Muscle layer of duodenum (tissue), 2 donors: Measurements from ENCODE around the gene GJA3.
A peak's percentile ranks its signal among the peaks of the same experiment; 100 is the strongest.
"Not testable (repeated sequence)": the region's sequence is repeated elsewhere in the genome, so short reads cannot be mapped to it uniquely, and the experiment has no call there.

Source experiments
- H3K27ac ChIP-seq: one replicate; pipeline ENCODE4 v1.7.0; 2013; ENCODE audit warnings: mild to moderate bottlenecking, low read length
- H3K27me3 ChIP-seq: one replicate; pipeline ENCODE4 v1.7.0; 2013; ENCODE audit warnings: low read depth, mild to moderate bottlenecking, control low read depth, low read length
- H3K36me3 ChIP-seq, 2 donors: one replicate each; pipeline ENCODE4 v1.7.0; 2013; ENCODE audit warnings: low read length in 2 of 2, control low read depth in 1 of 2, mild to moderate bottlenecking in 1 of 2; ENCODE audit not compliant: insufficient read depth in 2 of 2, control insufficient read depth in 1 of 2
- H3K4me1 ChIP-seq, 2 donors: one replicate each; pipeline ENCODE4 v1.7.0; 2013; ENCODE audit warnings: low read length in 2 of 2, mild to moderate bottlenecking in 2 of 2, control low read depth in 1 of 2, moderate library complexity in 1 of 2; ENCODE audit not compliant: insufficient read depth in 2 of 2, control insufficient read depth in 1 of 2
- H3K4me3 ChIP-seq, 2 donors: one replicate each; pipeline ENCODE4 v1.7.0; 2013; ENCODE audit warnings: low read length in 2 of 2, low read depth in 1 of 2, mild to moderate bottlenecking in 1 of 2
- H3K9me3 ChIP-seq, 2 donors: one replicate each; pipeline ENCODE4 v1.7.0; 2013; ENCODE audit warnings: low read length in 2 of 2, control low read depth in 1 of 2, mild to moderate bottlenecking in 1 of 2; ENCODE audit not compliant: control insufficient read depth in 1 of 2
- donor health status: healthy.

GJA3 gene

GRCh38 chr13:20161275-20161950, 561 bp upstream of the GJA3 start:
- H3K36me3 ChIP-seq = no peaks in the 10 kb centered on the region
- peak overlapping the region in 1 of 2 donors; percentile 61 for H3K4me3 ChIP-seq
- H3K27me3 ChIP-seq = peaks cover 41% of the 10 kb centered on the region
- H3K27ac ChIP-seq = no peak overlapping the region
- peaks cover 0 to 16% of the 10 kb centered on the region in 2 donors for H3K4me1 ChIP-seq
- peaks cover 2 to 5% of the 10 kb centered on the region in 2 donors for H3K9me3 ChIP-seq

GRCh38 chr13:20159646-20160305, 1.1 kb downstream of the GJA3 start:
- Histone ChIP-seq H3K27ac (no peak overlapping the region), H3K36me3 (no peaks in the 10 kb centered on the region), H3K9me3 (peaks cover 2 to 5% of the 10 kb centered on the region in 2 donors), H3K27me3 (peaks cover 41% of the 10 kb centered on the region), H3K4me1 (peaks cover 0 to 16% of the 10 kb centered on the region in 2 donors), H3K4me3 (no peak overlapping the region)

- Histone ChIP-seq H3K4me1 (peaks cover 0 to 16% of the 10 kb centered on the region in 2 donors), H3K4me3 (no peak overlapping the region), H3K36me3 (no peaks in the 10 kb centered on the region), H3K27ac (no peak overlapping the region), H3K27me3 (peaks cover 44% of the 10 kb centered on the region), H3K9me3 (peaks cover 2 to 5% of the 10 kb centered on the region in 2 donors)
Measured at GRCh38 chr13:20157151-20157796, 3.6 kb downstream of the GJA3 start.

DNA sequence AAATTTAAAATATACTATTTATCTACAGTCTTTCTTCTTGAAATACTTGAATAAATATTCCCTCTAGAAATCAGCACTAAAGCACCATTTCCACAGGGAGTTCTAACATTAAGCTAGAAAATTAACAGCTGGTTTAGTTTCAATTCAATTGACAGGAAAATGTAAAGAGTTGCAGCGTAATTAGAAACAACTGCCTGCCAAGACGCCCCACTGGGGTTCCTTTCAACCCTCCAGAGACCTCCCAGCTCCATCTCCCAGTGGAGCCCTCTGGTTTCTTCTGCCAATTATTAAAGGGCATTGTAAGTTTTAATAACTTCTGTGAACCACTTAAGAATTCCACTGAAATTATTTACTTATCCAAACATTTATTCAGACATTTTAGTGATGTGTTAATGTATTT, 4.2 kb downstream of the GJA3 start:
- Histone ChIP-seq H3K27me3 (peaks cover 39% of the 10 kb centered on the region), H3K4me1 (peaks cover 0 to 16% of the 10 kb centered on the region in 2 donors), H3K27ac (no peak overlapping the region), H3K4me3 (no peak overlapping the region), H3K9me3 (peaks cover 2 to 5% of the 10 kb centered on the region in 2 donors), H3K36me3 (no peaks in the 10 kb centered on the region)

DNA sequence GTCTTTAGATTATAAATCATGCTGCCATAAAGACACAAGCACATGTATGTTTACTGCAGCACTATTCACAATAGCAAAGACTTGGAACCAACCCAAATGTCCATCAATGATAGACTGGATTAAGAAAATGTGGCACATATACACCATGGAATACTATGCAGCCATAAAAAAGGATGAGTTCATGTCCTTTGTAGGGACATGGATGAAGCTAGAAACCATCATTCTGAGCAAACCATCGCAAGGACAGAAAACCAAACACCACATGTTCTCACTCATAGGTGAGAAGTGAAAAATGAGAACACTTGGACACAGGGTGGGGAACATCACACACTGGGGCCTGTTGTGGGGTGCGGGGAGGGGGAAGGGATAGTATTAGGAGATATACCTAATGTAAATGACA, 7.6 kb downstream of the GJA3 start:
- H3K27me3 ChIP-seq = peaks cover 14% of the 10 kb centered on the region
- H3K36me3 ChIP-seq, H3K4me3 ChIP-seq, H3K4me1 ChIP-seq, H3K9me3 ChIP-seq, H3K27ac ChIP-seq: not testable (repeated sequence)

DNA sequence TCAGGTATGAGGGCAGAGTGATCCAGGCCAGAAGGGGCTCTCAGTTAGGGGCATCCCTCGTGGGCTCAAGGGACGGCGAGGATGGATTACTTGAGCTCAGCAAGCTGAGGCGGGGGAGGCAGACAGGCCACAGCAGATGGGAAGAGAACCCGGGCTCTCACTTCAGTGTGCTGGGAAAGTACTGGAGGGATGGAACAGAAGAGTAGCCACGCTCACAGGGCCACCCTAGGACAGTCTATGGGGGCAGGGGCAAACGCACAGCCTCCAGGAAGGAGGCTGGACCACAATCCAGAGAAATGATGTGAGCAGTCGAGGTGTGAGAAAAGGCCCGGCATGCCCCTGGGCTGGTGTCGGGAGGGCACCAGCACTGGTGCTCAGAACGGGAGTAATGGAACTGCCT, 9.2 kb downstream of the GJA3 start:
- no peak overlapping the region for H3K4me3 ChIP-seq
- H3K27ac ChIP-seq = no peak overlapping the region
- peaks cover 4% of the 10 kb centered on the region for H3K27me3 ChIP-seq
- H3K36me3 ChIP-seq = no peaks in the 10 kb centered on the region
- H3K9me3 ChIP-seq = no peaks in the 10 kb centered on the region
- H3K4me1 ChIP-seq = no peaks in the 10 kb centered on the region

DNA sequence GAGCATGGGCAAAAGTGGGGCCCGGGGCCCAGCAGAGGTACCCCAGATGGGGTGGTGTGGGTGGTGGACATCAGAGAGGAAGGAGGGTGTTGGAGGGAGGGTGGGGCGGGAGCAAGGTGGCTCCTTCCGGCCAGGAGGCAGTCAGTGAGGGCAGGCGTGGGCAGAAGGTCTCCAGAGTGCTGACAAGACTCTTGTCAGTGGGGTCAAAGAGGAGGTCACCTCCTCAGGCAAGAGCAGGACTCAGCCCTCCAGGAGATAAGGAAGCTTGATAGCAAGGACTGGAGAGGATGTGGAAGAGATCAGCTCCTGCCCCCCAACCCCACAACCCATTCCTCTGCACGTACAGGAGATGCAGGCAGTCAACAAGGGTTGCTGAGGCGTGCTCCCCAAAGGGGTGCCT, 9.8 kb downstream of the GJA3 start:
- Histone ChIP-seq H3K27ac (no peak overlapping the region), H3K4me1 (no peaks in the 10 kb centered on the region), H3K4me3 (no peak overlapping the region), H3K36me3 (no peaks in the 10 kb centered on the region), H3K9me3 (no peaks in the 10 kb centered on the region), H3K27me3 (peaks cover 3% of the 10 kb centered on the region)

DNA sequence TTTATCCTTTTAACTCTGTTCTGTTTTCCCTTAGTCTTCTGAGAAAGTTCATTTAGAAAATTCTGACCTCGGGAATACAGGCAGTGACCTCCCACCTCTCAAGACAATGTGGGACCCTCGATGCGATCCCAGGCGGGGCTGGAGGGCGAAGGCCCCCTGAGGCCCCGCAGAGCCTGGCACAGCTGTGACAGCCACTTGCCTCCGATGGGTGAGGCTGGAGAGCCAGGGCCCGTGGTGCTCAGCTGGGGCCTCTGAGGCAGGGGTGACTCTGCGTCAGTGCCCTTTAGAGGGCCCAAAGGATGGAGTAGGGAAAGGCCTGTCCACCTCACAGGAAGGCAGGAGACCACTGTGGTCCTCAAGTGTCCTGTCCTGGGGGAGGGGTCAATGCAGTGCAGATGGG, 10.3 kb downstream of the GJA3 start:
- Histone ChIP-seq H3K4me1 (no peaks in the 10 kb centered on the region), H3K4me3 (no peak overlapping the region), H3K9me3 (no peaks in the 10 kb centered on the region), H3K36me3 (no peaks in the 10 kb centered on the region), H3K27me3 (peaks cover 3% of the 10 kb centered on the region), H3K27ac (no peak overlapping the region)

DNA sequence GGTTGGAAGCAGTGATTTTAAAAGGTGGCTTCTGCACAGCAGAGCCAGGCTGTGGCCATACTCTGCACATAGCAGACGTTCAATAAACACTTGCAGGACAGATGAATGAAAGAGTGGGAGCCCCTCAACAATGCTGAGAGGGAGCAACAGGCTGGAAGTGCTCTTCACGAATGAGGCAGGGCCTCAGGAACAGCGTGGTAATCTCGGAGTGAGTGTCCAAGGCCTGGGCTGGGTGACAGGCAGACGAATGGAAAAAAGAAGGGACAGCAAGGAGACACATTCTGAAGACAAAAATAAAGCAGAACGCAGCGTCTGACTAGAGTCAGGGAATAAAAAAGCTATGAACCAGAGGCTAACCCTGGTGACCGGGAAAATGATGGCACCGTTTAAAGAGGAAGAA, 11.1 kb downstream of the GJA3 start:
- Histone ChIP-seq H3K36me3 (no peaks in the 10 kb centered on the region), H3K27me3 (peaks cover 3% of the 10 kb centered on the region), H3K27ac (no peak overlapping the region), H3K4me1 (no peaks in the 10 kb centered on the region), H3K4me3 (no peak overlapping the region), H3K9me3 (no peaks in the 10 kb centered on the region)

- Histone ChIP-seq H3K4me1 (no peaks in the 10 kb centered on the region), H3K27ac (no peak overlapping the region), H3K27me3 (peaks cover 3% of the 10 kb centered on the region)
Measured at GRCh38 chr13:20148501-20149183, 12.2 kb downstream of the GJA3 start.

DNA sequence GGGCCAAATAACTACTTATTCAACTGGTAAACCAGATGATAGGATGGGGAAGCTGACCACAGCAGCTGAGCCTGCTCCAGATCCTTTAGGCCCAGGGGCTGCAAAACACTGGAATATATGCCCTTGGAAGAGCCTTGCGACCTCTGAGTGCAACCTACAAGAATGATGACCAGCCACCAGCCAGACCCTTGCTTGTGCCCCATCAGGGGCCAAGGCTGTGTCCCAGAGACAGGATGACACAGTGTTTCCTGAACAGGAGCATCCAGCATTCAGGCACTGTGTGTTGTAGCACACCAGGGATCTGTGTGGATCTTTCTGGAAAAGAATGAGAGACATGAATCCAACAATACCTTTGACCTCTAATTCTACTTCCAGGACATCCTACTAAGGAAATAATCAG, 14.5 kb downstream of the GJA3 start:
- H3K27ac ChIP-seq = no peak overlapping the region
- no peaks in the 10 kb centered on the region for H3K36me3 ChIP-seq
- no peaks in the 10 kb centered on the region for H3K9me3 ChIP-seq
- no peak overlapping the region for H3K4me3 ChIP-seq
- H3K4me1 ChIP-seq = peaks cover 0 to 12% of the 10 kb centered on the region in 2 donors
- peaks cover 16% of the 10 kb centered on the region for H3K27me3 ChIP-seq

More at GRCh38 chr13:20148501-20149183, 12.2 kb downstream of the GJA3 start:
- H3K9me3 ChIP-seq = no peaks in the 10 kb centered on the region
- H3K4me3 ChIP-seq = no peak overlapping the region
- no peaks in the 10 kb centered on the region for H3K36me3 ChIP-seq
